HUES6 (cell line): Measurements from ENCODE around the gene STARD13.

Experiments
- H3K27ac ChIP-seq: 2 replicates; pipeline ENCODE4 v1.7.0; 2013; ENCODE audit warnings: low read depth, mild to moderate bottlenecking, low read length, inconsistent platforms
- H3K27me3 ChIP-seq: 2 replicates; pipeline ENCODE4 v1.6.1; 2013; ENCODE audit warnings: low read length; ENCODE audit not compliant: control insufficient read depth, insufficient read depth
- H3K36me3 ChIP-seq: 2 replicates; pipeline ENCODE4 v1.6.1; 2013; ENCODE audit warnings: low read length; ENCODE audit not compliant: control insufficient read depth, insufficient read depth
- H3K4me1 ChIP-seq: 2 replicates; pipeline ENCODE4 v1.6.1; 2013; ENCODE audit warnings: low read length; ENCODE audit not compliant: control insufficient read depth, insufficient read depth
- H3K4me3 ChIP-seq: 2 replicates; pipeline ENCODE4 v1.5.1; 2013; ENCODE audit warnings: low read depth, low read length
- H3K9ac ChIP-seq: one replicate; pipeline ENCODE4 v1.6.1; 2013; ENCODE audit warnings: mild to moderate bottlenecking, low read length
- H3K9me3 ChIP-seq: 2 replicates; pipeline ENCODE4 v1.6.1; 2013; ENCODE audit warnings: low read depth, low read length; ENCODE audit not compliant: control insufficient read depth, insufficient read depth

The STARD13 gene

GRCh38 chr13:33205804-33206221 is 79.7 kb downstream of the STARD13 start:
- H3K4me3 ChIP-seq = no peak overlapping the region
- no peaks in the 10 kb centered on the region for H3K36me3 ChIP-seq
- H3K9me3 ChIP-seq = no peaks in the 10 kb centered on the region
- H3K27ac ChIP-seq = no peak overlapping the region
- peaks cover 13% of the 10 kb centered on the region for H3K4me1 ChIP-seq
- no peaks in the 10 kb centered on the region for H3K27me3 ChIP-seq
- H3K9ac ChIP-seq = no peak overlapping the region

- Histone ChIP-seq H3K4me3 (no peak overlapping the region), H3K9ac (no peak overlapping the region), H3K9me3 (no peaks in the 10 kb centered on the region)
These were observed 80.3 kb downstream of the STARD13 start for GRCh38 chr13:33205224-33205623.

GRCh38 chr13:33204130-33204927 is 81.2 kb downstream of the STARD13 start:
- Histone ChIP-seq H3K27me3 (no peaks in the 10 kb centered on the region), H3K9me3 (no peaks in the 10 kb centered on the region), H3K4me3 (no peak overlapping the region), H3K36me3 (no peaks in the 10 kb centered on the region), H3K4me1 (peaks cover 13% of the 10 kb centered on the region), H3K27ac (no peak overlapping the region), H3K9ac (no peak overlapping the region)

More at GRCh38 chr13:33205224-33205623, 80.3 kb downstream of the STARD13 start:
- H3K36me3 ChIP-seq = no peaks in the 10 kb centered on the region
- H3K4me1 ChIP-seq = peaks cover 13% of the 10 kb centered on the region
- H3K27ac ChIP-seq = no peak overlapping the region
- H3K27me3 ChIP-seq = no peaks in the 10 kb centered on the region

DNA sequence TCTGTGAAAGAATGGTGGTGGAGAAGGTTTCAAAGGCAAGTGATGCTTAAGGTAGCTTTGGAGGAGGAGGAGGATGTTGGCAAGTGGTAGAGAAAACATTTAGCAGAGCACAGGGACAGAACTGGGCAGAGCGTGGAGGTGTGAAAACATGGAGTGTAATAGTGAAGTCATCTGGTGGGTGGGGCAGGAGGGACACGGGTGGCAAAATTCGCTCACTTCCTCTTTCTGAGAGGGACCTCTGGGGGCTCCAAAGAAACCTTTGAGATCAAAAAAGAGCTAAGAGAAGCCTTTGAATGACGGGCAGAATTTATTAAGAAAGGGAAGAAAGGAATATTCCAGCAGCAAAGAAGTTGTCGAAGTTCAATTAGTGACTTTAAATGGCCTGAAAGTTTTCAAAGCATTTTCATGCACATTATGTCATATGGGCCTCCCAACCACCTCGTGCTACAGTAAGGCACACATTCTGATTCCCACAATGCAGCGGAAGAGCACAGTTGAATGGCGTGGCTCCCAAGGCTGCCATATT is 82.8 kb downstream of the STARD13 start:
- no peak overlapping the region for H3K27ac ChIP-seq
- no peaks in the 10 kb centered on the region for H3K36me3 ChIP-seq
- no peak overlapping the region for H3K4me3 ChIP-seq
- H3K9ac ChIP-seq = no peak overlapping the region
- peaks cover 8% of the 10 kb centered on the region for H3K4me1 ChIP-seq
- H3K27me3 ChIP-seq = no peaks in the 10 kb centered on the region
- no peaks in the 10 kb centered on the region for H3K9me3 ChIP-seq

DNA sequence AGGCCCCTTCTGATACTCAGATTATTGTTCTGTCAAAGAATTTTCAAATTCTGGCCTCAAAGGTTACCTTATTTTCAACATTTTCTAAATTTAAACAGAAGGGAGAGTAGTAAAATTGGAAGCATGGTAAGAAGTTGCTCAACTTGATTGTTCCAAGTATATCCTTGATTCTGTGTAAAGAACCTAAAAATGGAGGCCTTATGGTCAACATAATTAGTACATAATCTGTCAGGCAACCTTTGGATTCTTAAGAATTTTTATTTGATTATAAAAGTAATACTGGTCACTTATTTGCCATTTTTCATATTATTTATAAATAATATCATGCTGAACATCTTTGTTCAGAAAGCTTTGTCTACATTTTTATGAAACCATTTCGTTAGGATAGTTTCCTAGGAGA is 83.9 kb downstream of the STARD13 start:
- Histone ChIP-seq H3K4me3 (no peak overlapping the region), H3K27ac (no peak overlapping the region), H3K9ac (no peak overlapping the region), H3K36me3 (no peaks in the 10 kb centered on the region), H3K9me3 (no peaks in the 10 kb centered on the region), H3K4me1 (peaks cover 8% of the 10 kb centered on the region; the same call in 1 of the 2 replicates), H3K27me3 (no peaks in the 10 kb centered on the region)

GRCh38 chr13:33199289-33199850 is 86.2 kb downstream of the STARD13 start:
- H3K36me3 ChIP-seq = no peaks in the 10 kb centered on the region
- H3K27ac ChIP-seq = no peak overlapping the region
- no peaks in the 10 kb centered on the region for H3K27me3 ChIP-seq
- H3K4me3 ChIP-seq = no peak overlapping the region
- no peak overlapping the region for H3K9ac ChIP-seq
- no peaks in the 10 kb centered on the region for H3K9me3 ChIP-seq
- no peaks in the 10 kb centered on the region for H3K4me1 ChIP-seq

DNA sequence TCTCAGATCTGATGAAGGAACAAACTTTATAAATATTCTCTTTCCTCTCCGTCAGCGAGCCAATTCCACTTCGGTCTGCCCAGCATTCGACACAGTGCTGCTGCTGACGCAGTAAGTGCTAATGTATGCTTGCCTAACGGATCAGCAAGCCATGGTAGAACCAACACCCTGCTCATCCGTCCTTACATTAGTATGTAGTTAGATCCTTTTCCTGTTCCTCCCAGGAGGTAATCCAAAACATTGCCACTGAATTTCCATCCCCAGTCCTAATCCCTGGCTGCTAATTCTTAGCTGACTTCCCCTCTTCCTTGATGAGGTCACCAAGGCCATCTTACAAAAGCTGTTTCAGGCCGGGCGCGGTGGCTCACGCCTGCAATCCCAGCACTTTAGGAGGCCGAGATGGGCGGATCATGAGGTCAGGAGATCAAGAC is 88.0 kb downstream of the STARD13 start:
- Histone ChIP-seq H3K27me3 (no peaks in the 10 kb centered on the region), H3K4me3 (no peak overlapping the region), H3K4me1 (peaks cover 8% of the 10 kb centered on the region), H3K27ac (no peak overlapping the region), H3K36me3 (no peaks in the 10 kb centered on the region), H3K9me3 (no peaks in the 10 kb centered on the region), H3K9ac (no peak overlapping the region)

DNA sequence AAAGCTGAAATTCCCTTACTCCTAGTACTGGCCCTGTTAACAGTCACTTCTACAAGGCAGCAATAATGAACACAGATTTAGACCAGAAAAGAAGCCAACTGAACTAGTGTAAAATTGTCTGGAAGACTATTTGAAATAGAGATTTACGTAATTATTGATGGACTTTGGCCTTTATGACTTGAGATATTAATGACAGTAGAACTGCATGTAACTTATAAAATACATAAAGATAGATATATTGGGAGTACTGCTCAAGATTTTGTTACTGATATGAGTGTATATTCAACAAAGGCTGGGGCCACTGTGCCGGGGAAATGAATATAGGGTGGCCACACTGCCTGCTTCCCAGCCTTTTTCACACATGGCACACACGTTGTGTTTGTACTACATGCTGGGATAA is 88.8 kb downstream of the STARD13 start:
- Histone ChIP-seq H3K36me3 (no peaks in the 10 kb centered on the region), H3K27me3 (no peaks in the 10 kb centered on the region), H3K27ac (no peak overlapping the region), H3K4me3 (no peak overlapping the region), H3K9ac (no peak overlapping the region), H3K4me1 (peaks cover 8% of the 10 kb centered on the region), H3K9me3 (no peaks in the 10 kb centered on the region)

- no peak overlapping the region for H3K4me3 ChIP-seq
These were observed 89.7 kb downstream of the STARD13 start for GRCh38 chr13:33195693-33196464.

GRCh38 chr13:33194820-33195692 is 90.5 kb downstream of the STARD13 start:
- Histone ChIP-seq H3K27me3 (no peaks in the 10 kb centered on the region), H3K9ac (no peak overlapping the region), H3K4me3 (no peak overlapping the region), H3K4me1 (peaks cover 8% of the 10 kb centered on the region), H3K9me3 (no peaks in the 10 kb centered on the region), H3K36me3 (no peaks in the 10 kb centered on the region), H3K27ac (no peak overlapping the region)

More at GRCh38 chr13:33195693-33196464, 89.7 kb downstream of the STARD13 start:
- no peaks in the 10 kb centered on the region for H3K36me3 ChIP-seq
- H3K4me1 ChIP-seq = peaks cover 8% of the 10 kb centered on the region
- no peaks in the 10 kb centered on the region for H3K27me3 ChIP-seq
- H3K9me3 ChIP-seq = no peaks in the 10 kb centered on the region
- H3K9ac ChIP-seq = no peak overlapping the region
- H3K27ac ChIP-seq = no peak overlapping the region
